Ishikawa (cell line): ENCODE data around the gene LARP4B.

Experiments used
- CEBPB ChIP-seq: IDR thresholded peaks from 2 replicates; pipeline ENCODE4 v1.6.1; 2012
- CREB1 ChIP-seq: IDR thresholded peaks from 2 replicates; pipeline ENCODE4 v1.6.1; 2012; ENCODE audit warnings: low read depth
- EGR1 ChIP-seq: IDR thresholded peaks from 2 replicates; pipeline ENCODE4 v1.6.1; 2012
- EP300 ChIP-seq: IDR thresholded peaks from 2 replicates; pipeline ENCODE4 v1.6.1; 2012; ENCODE audit warnings: borderline replicate concordance
- FOXM1 ChIP-seq: IDR thresholded peaks from 2 replicates; pipeline ENCODE4 v1.6.1; 2012; ENCODE audit warnings: low read depth, borderline replicate concordance
- RAD21 ChIP-seq: IDR thresholded peaks from 2 replicates; pipeline ENCODE4 v1.6.1; 2012; ENCODE audit warnings: low read depth
- TAF1 ChIP-seq: IDR thresholded peaks from 2 replicates; pipeline ENCODE4 v1.6.1; 2012; ENCODE audit warnings: low read depth, mild to moderate bottlenecking
- TCF12 ChIP-seq: IDR thresholded peaks from 2 replicates; pipeline ENCODE4 v1.6.1; 2012; ENCODE audit warnings: low read depth
- YY1 ChIP-seq: IDR thresholded peaks from 2 replicates; pipeline ENCODE4 v1.6.1; 2012; ENCODE audit warnings: low read depth
- ZBTB7A ChIP-seq: IDR thresholded peaks from 2 replicates; pipeline ENCODE4 v1.6.1; 2012; ENCODE audit warnings: low read depth
- TF ChIP-seq, protein P1 (sequence below): IDR thresholded peaks from 2 replicates; pipeline ENCODE4 v1.6.1; 2012
- TF ChIP-seq, protein P2 (sequence below): IDR thresholded peaks from 2 replicates; pipeline ENCODE4 v1.6.1; 2012

DNA sequence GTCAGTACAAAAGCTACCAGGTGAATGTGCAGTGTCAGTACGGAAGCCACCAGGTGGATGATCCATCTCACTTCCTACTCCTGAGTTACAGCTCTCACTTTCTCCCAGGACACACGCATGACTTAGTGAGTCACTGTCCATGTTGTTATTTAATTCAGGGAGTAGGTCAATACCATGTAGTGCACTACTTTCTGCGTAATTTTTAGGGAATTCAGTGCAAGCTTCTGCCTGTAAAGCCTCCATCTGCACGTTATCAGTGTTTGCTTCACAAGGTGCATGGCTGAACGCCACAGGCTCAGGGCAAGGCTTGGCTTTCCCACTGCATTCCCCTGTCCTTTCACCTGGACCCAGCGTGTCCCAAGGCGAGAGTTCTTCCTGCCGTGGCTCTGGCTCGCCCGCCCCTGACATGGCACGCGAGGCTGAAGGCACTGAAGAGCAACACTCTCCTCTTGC lies 59.5 kb downstream of the LARP4B start:
- no peak for TF ChIP-seq CEBPB
- TF ChIP-seq EP300 = no peak
- TF ChIP-seq RAD21 = no peak
- no peak for TF ChIP-seq FOXM1
- TF ChIP-seq YY1 = no peak
- no peak for TF ChIP-seq EGR1
- TF ChIP-seq, protein P1, sequence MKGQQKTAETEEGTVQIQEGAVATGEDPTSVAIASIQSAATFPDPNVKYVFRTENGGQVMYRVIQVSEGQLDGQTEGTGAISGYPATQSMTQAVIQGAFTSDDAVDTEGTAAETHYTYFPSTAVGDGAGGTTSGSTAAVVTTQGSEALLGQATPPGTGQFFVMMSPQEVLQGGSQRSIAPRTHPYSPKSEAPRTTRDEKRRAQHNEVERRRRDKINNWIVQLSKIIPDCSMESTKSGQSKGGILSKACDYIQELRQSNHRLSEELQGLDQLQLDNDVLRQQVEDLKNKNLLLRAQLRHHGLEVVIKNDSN = no peak
- no peak for TF ChIP-seq TAF1
- TF ChIP-seq, protein P2, sequence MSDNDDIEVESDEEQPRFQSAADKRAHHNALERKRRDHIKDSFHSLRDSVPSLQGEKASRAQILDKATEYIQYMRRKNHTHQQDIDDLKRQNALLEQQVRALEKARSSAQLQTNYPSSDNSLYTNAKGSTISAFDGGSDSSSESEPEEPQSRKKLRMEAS = no peak
- no peak for TF ChIP-seq TCF12
- no peak for TF ChIP-seq CREB1
- TF ChIP-seq ZBTB7A = no peak
